Smooth muscle cell (in vitro differentiated cells): Measurements from ENCODE around the gene CMBL. TPM values are rescaled to one million over a fixed set of nuclear protein-coding genes. Genes with fewer than 3 reads are reported as not detected.

Experiments used
- DNase-seq: peaks from one replicate; lab custom pipeline; 2025; ENCODE audit not compliant: unreplicated experiment; lab: John Stamatoyannopoulos, UW
- H2AFZ ChIP-seq: fragments of 200-600 bp; sonication (generic); 2 replicates; pipeline ENCODE4 v1.6.0; 2016; ENCODE audit warnings: antibody characterized with exemption, low read depth, mild to moderate bottlenecking
- H3F3A ChIP-seq: fragments of 200-600 bp; sonication (generic); 2 replicates; pipeline ENCODE4 v1.6.0; 2017; ENCODE audit warnings: antibody characterized with exemption, low read depth
- H3K27ac ChIP-seq: fragments of 200-600 bp; sonication (generic); 2 replicates; pipeline ENCODE4 v1.5.1; 2016; ENCODE audit warnings: low read depth, mild to moderate bottlenecking
- H3K27me3 ChIP-seq: fragments of 200-600 bp; sonication (generic); 2 replicates; pipeline ENCODE4 v1.6.1; 2016; ENCODE audit warnings: low read depth, mild to moderate bottlenecking
- H3K36me3 ChIP-seq: fragments of 200-600 bp; sonication (generic); 2 replicates; pipeline ENCODE4 v1.5.1; 2016; ENCODE audit warnings: low read depth
- H3K4me1 ChIP-seq: fragments of 200-600 bp; sonication (generic); 2 replicates; pipeline ENCODE4 v1.5.1; 2016; ENCODE audit warnings: low read depth
- H3K4me2 ChIP-seq: fragments of 200-600 bp; sonication (generic); 2 replicates; pipeline ENCODE4 v1.6.0; 2016; ENCODE audit warnings: mild to moderate bottlenecking
- H3K4me3 ChIP-seq: fragments of 200-600 bp; sonication (generic); 2 replicates; pipeline ENCODE4 v1.5.1; 2016; ENCODE audit warnings: mild to moderate bottlenecking
- H3K79me2 ChIP-seq: fragments of 200-600 bp; sonication (generic); 2 replicates; pipeline ENCODE4 v1.6.0; 2016; ENCODE audit warnings: low read depth, mild to moderate bottlenecking
- H3K9ac ChIP-seq: fragments of 200-600 bp; sonication (generic); 2 replicates; pipeline ENCODE4 v1.6.0; 2016; ENCODE audit warnings: low read depth
- H3K9me3 ChIP-seq: fragments of 200-600 bp; sonication (generic); replicated peaks from 2 replicates; pipeline ENCODE4 v1.5.1; 2016; ENCODE audit warnings: low read depth
- H4K20me1 ChIP-seq: fragments of 200-600 bp; sonication (generic); 2 replicates; pipeline ENCODE4 v1.6.0; 2016; ENCODE audit warnings: low read depth
- CTCF ChIP-seq: fragments of 200-600 bp; sonication (generic); IDR thresholded peaks from 2 replicates; pipeline ENCODE4 v1.5.1; 2017; ENCODE audit warnings: borderline replicate concordance, mild to moderate bottlenecking, antibody characterized with exemption; ENCODE audit not compliant: insufficient read depth, poor library complexity, severe bottlenecking
- WGBS: methylation state at CpG from one replicate; pipeline ENCODE4 v1.1.7; 2016; ENCODE audit warnings: low lambda C conversion rate; 5-methylcytosine and 5-hydroxymethylcytosine counted together
- polyA plus RNA-seq: library from polyadenylated mRNA; unstranded; fragments of >200 nt; fragmentation: Nextera tagmentation; extraction: Ambion mirVana; gene quantifications from 2 replicates; pipeline ENCODE4 v1.2.1, GENCODE V29; 2016
- total RNA-seq: library from RNA; depleted of rRNA; stranded (reverse); fragments of >200 nt; gene quantifications from 2 replicates; pipeline ENCODE4 v1.2.3, GENCODE V29; 2014

CMBL gene
- total and polyA plus RNA-seq, 2 experiments from 2014 or later, result 6.3 to 12.0 TPM

GRCh38 chr5:10283927-10284635 is 23.6 kb downstream of the CMBL start:
- Histone ChIP-seq H3K9ac (no peak overlapping the region), H3K27me3 (no peaks in the 10 kb centered on the region), H3K4me3 (no peak overlapping the region), H3K9me3 (no peaks in the 10 kb centered on the region), H4K20me1 (no peaks in the 10 kb centered on the region), H3F3A (no peaks in the 10 kb centered on the region), H3K4me2 (no peak overlapping the region), H3K4me1 (no peaks in the 10 kb centered on the region), H3K27ac (no peak overlapping the region), H2AFZ (no peak overlapping the region), H3K36me3 (no peaks in the 10 kb centered on the region), H3K79me2 (no peaks in the 10 kb centered on the region)
- DNase-seq, result peak; percentile 46
- 28% methylated on average over 17 of the region's 17 CpGs for WGBS
- TF ChIP-seq CTCF, result peak; percentile 94

- WGBS, result 89% methylated on average over 7 of the region's 7 CpGs
Measured at GRCh38 chr5:10279925-10280720, 27.6 kb downstream of the CMBL start.

GRCh38 chr5:10279328-10279727 is 28.4 kb downstream of the CMBL start:
- H3K27me3 ChIP-seq, result no peaks in the 10 kb centered on the region
- no peaks in the 10 kb centered on the region for H3F3A ChIP-seq
- H3K79me2 ChIP-seq, result no peaks in the 10 kb centered on the region
- H3K9me3 ChIP-seq, result no peaks in the 10 kb centered on the region
- H3K4me2 ChIP-seq, result no peak overlapping the region
- no peak for DNase-seq
- H3K4me3 ChIP-seq, result no peak overlapping the region
- H3K36me3 ChIP-seq, result no peaks in the 10 kb centered on the region
- 94% methylated on average over 4 of the region's 4 CpGs for WGBS
- H3K9ac ChIP-seq, result no peak overlapping the region
- H3K27ac ChIP-seq, result no peak overlapping the region
- no peaks in the 10 kb centered on the region for H3K4me1 ChIP-seq
- no peak for TF ChIP-seq CTCF
- H4K20me1 ChIP-seq, result no peaks in the 10 kb centered on the region
- H2AFZ ChIP-seq, result no peak overlapping the region

More at GRCh38 chr5:10279925-10280720, 27.6 kb downstream of the CMBL start:
- Histone ChIP-seq H3K27me3 (no peaks in the 10 kb centered on the region), H4K20me1 (no peaks in the 10 kb centered on the region), H3K4me3 (no peak overlapping the region), H3K9me3 (no peaks in the 10 kb centered on the region), H2AFZ (no peak overlapping the region), H3K4me1 (no peaks in the 10 kb centered on the region), H3K4me2 (no peak overlapping the region), H3K9ac (no peak overlapping the region), H3K36me3 (no peaks in the 10 kb centered on the region), H3K79me2 (no peaks in the 10 kb centered on the region), H3F3A (no peaks in the 10 kb centered on the region), H3K27ac (no peak overlapping the region)
- DNase-seq, result no peak
- TF ChIP-seq CTCF, result no peak
